Erythroblast (primary cell): Measurements from ENCODE around the gene PTPRT.

Experiments used
- GATA1 ChIP-seq: IDR thresholded peaks from 2 replicates; pipeline ENCODE4 v1.6.1; 2011; ENCODE audit warnings: low read depth, mild to moderate bottlenecking, control low read depth, low read length, moderate library complexity
- POLR2A ChIP-seq: IDR thresholded peaks from 2 replicates; pipeline ENCODE4 v1.6.1; 2011; ENCODE audit warnings: mild to moderate bottlenecking, low read length

DNA sequence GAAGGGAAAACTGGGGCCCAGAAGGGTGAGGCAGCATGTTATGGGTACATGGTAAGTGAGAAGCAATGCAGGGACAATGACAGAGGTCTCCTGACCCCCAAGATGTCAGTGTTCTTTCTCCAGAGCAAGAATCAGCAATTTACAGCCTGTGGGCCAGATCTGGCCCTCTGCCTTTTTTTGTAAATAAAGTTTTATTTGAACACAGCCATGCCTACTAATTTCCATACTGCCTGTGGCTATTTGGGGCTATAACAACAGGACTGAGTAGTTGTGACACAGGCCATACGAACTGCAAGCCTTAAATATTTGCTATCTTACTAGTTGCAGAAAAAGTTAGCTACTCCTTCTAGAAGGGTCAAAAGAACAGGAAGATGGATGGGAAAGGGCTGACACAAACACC lies 52.5 kb downstream of the PTPRT start:
- TF ChIP-seq POLR2A = no peak
- TF ChIP-seq GATA1 = no peak
